Upper lobe of left lung (tissue), 6 donors: ENCODE data around the gene MSI1. TPM values are rescaled to one million over a fixed set of nuclear protein-coding genes. Genes with fewer than 3 reads are reported as not detected.

Source experiments
- ATAC-seq, 2 donors: fragments of 200-7000 bp; cut with Tn5 transposase; one replicate each; pipeline ENCODE4 v1.9.1; 2022; ENCODE audit warnings: mild to moderate bottlenecking in 2 of 2, moderate library complexity in 2 of 2; ENCODE audit not compliant: low FRiP score in 2 of 2
- DNase-seq, 2 donors: peaks; one replicate each; pipeline ENCODE4 v3.0.0-alpha.2; 2019 to 2020
- H3K27ac ChIP-seq, 4 donors: fragments of 200-600 bp; sonication (generic); one replicate each; pipeline ENCODE4 v1.5.1; 2016 to 2019
- H3K27me3 ChIP-seq, 4 donors: fragments of 200-600 bp; sonication (generic); one replicate each; pipeline ENCODE4 v1.5.1; 2017 to 2019
- H3K36me3 ChIP-seq, 4 donors: fragments of 200-600 bp; sonication (generic); one replicate each; pipeline ENCODE4 v1.5.1; 2016 to 2019
- H3K4me1 ChIP-seq, 4 donors: fragments of 200-600 bp; sonication (generic); one replicate each; pipeline ENCODE4 v1.5.1; 2018 to 2019
- H3K4me3 ChIP-seq, 4 donors: fragments of 200-600 bp; sonication (generic); one replicate each; pipeline ENCODE4 v1.5.1; 2017 to 2019; ENCODE audit warnings: mild to moderate bottlenecking in 2 of 4, moderate library complexity in 1 of 4
- H3K9me3 ChIP-seq, 4 donors: fragments of 200-600 bp; sonication (generic); one replicate each; pipeline ENCODE4 v1.5.1; 2018 to 2019
- EP300 ChIP-seq, 4 donors: sonication (generic); formaldehyde crosslinking; IDR thresholded peaks; one replicate each; pipeline ENCODE4 v1.5.1; 2017; ENCODE audit warnings: antibody characterized with exemption in 4 of 4, control low read depth in 2 of 4
- POLR2A ChIP-seq, 4 donors: fragments of 450-650 bp; IDR thresholded peaks; one replicate each; pipeline ENCODE4 v1.5.1; 2016 to 2017; ENCODE audit warnings: antibody characterized with exemption in 4 of 4, mild to moderate bottlenecking in 2 of 4
- POLR2AphosphoS5 ChIP-seq, 2 donors: sonication (generic); formaldehyde crosslinking; IDR thresholded peaks; one replicate each; pipeline ENCODE4 v1.5.1; 2017; ENCODE audit warnings: antibody characterized with exemption in 2 of 2
- WGBS, 2 donors: methylation state at CpG; one replicate each; pipeline ENCODE4 v1.1.5; 2017 to 2018; 5-methylcytosine and 5-hydroxymethylcytosine counted together
- total RNA-seq, 6 donors: library from RNA; depleted of rRNA in 4 of 6; stranded (reverse); fragments of >200 nt in 4 of 6; gene quantifications; one replicate each; pipeline versions ENCODE4 v1.1.0 to v1.2.1, GENCODE V29; 2016 to 2021
- TF ChIP-seq, protein P1 (sequence below), 6 experiments: fragments of 450-650 bp in 4 of 6; fragments of 200-600 bp in 2 of 6; sonication (generic) in 2 of 6; IDR thresholded peaks; one replicate each; pipeline ENCODE4 v1.5.1; 2016 to 2019; ENCODE audit warnings: antibody characterized with exemption in 6 of 6
- donor health status: DM: no; HTN: no; CAD: no; lungs with moderate emphysema.
- donor health status: DM: no; HTN: yes; CAD: no; lungs with severe emphysema.

The MSI1 gene
- total RNA-seq, 6 donors from 2014 or later = 0.43 to 0.91 (median 0.49) TPM; not detected in 1

DNA sequence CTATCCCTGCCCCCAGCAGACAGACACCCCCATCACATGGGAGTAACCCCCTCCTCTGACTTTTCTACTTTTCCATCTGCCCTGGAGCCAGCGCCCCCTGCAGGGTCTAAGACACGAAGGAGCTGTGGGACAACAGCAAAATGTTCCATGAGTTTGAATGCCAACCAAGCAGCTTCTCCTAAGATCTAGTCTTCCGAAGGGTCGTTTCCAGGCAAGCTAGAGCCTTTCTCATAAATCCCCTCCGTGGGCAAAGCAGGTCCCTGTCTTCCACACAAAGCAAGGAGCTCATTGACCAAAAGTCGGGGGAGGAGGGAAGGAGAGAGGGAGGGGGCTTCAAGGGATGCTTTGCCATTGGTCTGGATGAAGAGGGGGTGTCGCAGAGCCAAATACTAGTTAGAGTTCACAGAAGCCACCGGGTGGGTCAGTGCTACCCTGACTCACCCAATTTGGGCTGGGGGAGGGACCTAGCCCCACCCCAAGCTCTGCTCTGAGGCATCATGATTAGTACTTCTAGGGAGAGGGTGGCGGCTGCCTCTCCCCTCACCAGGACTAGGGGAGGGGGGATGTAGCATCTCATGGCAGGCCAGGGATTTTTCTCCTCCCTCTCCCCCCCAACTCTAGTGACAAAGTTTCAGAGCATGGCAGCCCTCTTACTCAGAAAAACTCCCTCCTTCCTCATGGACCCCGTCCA lies 1.6 kb downstream of the MSI1 start:
- H3K4me3 ChIP-seq = peak overlapping the region in 3 of 4 donors; percentile 50

DNA sequence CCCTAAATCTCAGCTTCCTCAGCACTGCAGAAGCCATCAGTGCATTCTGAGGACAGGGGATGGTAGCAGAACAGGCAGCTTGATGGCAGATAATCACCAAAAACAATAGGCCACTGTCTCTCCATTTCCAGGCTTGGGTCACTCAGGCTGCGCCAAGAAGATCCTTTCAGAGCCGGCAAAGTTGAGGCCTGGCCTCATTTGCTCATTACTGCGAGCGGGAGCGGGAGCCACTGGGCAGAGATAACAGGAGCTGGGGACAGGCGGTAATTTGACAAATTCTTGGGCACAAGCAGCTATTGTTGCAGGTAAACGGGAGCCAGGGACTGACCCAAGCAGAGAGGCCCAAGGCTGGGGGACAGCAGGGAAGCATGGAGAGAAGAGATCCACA lies 2.1 kb downstream of the MSI1 start:
- DNase-seq (no peak), ATAC-seq (no peak)
- H3K4me3 ChIP-seq = no peak overlapping the region
- no peaks in the 10 kb centered on the region for H3K36me3 ChIP-seq
- H3K9me3 ChIP-seq = no peaks in the 10 kb centered on the region
- H3K27me3 ChIP-seq = peaks cover 0 to 37% (median 26%) of the 10 kb centered on the region in 4 donors
- peaks cover 14 to 38% (median 23%) of the 10 kb centered on the region in 4 donors for H3K4me1 ChIP-seq
- TF ChIP-seq, protein P1, sequence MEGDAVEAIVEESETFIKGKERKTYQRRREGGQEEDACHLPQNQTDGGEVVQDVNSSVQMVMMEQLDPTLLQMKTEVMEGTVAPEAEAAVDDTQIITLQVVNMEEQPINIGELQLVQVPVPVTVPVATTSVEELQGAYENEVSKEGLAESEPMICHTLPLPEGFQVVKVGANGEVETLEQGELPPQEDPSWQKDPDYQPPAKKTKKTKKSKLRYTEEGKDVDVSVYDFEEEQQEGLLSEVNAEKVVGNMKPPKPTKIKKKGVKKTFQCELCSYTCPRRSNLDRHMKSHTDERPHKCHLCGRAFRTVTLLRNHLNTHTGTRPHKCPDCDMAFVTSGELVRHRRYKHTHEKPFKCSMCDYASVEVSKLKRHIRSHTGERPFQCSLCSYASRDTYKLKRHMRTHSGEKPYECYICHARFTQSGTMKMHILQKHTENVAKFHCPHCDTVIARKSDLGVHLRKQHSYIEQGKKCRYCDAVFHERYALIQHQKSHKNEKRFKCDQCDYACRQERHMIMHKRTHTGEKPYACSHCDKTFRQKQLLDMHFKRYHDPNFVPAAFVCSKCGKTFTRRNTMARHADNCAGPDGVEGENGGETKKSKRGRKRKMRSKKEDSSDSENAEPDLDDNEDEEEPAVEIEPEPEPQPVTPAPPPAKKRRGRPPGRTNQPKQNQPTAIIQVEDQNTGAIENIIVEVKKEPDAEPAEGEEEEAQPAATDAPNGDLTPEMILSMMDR (IDR thresholded peaks at IDR 0.05) = no peak
- TF ChIP-seq POLR2AphosphoS5 (IDR thresholded peaks at IDR 0.05) = no peak
- TF ChIP-seq EP300 (IDR thresholded peaks at IDR 0.05) = no peak
- no peak for TF ChIP-seq POLR2A (IDR thresholded peaks at IDR 0.05)
- WGBS, 2 donors = 77 to 81% methylated on average over 6 to 7 of the region's 7 CpGs
- no peak overlapping the region for H3K27ac ChIP-seq

More for the DNA sequence above, 1.6 kb downstream of the MSI1 start:
- no peaks in the 10 kb centered on the region for H3K9me3 ChIP-seq
- peaks cover 0 to 35% (median 25%) of the 10 kb centered on the region in 4 donors for H3K27me3 ChIP-seq
- ATAC-seq = no peak
- H3K36me3 ChIP-seq = no peaks in the 10 kb centered on the region
- no peak for DNase-seq
- TF ChIP-seq POLR2AphosphoS5 (IDR thresholded peaks at IDR 0.05) = no peak
- TF ChIP-seq, protein P1 (IDR thresholded peaks at IDR 0.05) = no peak
- no peak overlapping the region for H3K27ac ChIP-seq
- H3K4me1 ChIP-seq = peaks cover 14 to 36% (median 21%) of the 10 kb centered on the region in 4 donors
- 40 to 46% methylated on average over 8 to 10 of the region's 10 CpGs for WGBS, 2 donors

DNA sequence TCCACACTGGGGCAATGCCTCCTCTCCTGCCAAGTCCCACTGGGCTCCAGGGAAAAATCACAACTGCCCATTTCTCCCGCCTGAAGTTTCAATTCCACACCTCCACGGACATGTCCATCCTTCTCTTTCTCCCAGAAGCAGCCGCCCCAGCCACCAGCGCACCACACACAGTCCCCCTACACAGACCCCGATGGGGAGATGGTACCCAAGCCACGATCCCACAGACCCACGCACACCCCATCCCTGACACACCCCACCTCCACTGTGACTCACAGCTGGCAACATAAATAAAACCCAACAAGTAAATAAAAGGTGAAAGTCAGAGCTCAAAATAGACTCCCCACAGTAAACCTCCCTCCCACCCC lies 2.6 kb downstream of the MSI1 start:
- Histone ChIP-seq H3K27ac (no peak overlapping the region), H3K4me1 (peaks cover 17 to 42% (median 28%) of the 10 kb centered on the region in 4 donors), H3K27me3 (peaks cover 0 to 42% (median 28%) of the 10 kb centered on the region in 4 donors), H3K9me3 (no peaks in the 10 kb centered on the region), H3K4me3 (no peak overlapping the region), H3K36me3 (no peaks in the 10 kb centered on the region)
- WGBS, 2 donors = 86 to 89% methylated on average over 7 of the region's 7 CpGs
- ATAC-seq (no peak), DNase-seq (no peak)
- TF ChIP-seq, protein P1 (IDR thresholded peaks at IDR 0.05) = no peak

DNA sequence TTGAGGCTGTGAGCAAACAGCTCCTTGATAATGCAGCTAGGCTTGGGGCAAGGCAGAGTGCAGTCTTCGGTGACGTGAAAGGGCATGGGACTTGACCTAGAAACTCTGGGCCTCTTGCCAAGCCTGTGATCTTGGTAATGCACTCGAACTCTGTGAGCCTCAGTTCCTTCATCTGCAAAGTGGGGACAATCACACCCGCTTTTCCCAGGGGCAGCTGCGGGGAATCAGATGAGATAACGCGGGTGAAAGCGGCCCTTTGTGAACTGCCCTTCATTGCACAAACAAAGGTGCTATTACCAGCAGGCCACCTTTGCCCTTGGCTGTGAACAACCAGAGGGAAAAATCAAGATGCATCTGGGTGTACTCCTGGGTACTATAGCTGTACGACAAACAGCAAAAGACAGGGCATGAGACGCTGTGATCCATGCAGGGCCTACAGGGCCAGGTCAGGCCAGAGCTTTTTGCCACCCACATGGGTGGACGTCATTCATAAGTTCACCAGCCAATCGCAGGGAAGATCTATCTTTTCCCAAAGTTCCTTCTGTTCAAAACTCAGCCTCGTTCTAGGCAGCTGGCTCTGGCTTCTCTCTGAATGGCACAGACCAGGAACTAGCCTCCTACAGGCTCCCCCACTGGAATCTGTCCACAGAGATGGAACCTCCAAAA lies 3.2 kb downstream of the MSI1 start:
- Histone ChIP-seq H3K27me3 (peaks cover 0 to 42% (median 28%) of the 10 kb centered on the region in 4 donors), H3K4me1 (peaks cover 17 to 42% (median 29%) of the 10 kb centered on the region in 4 donors), H3K4me3 (no peak overlapping the region), H3K27ac (no peak overlapping the region), H3K9me3 (no peaks in the 10 kb centered on the region), H3K36me3 (no peaks in the 10 kb centered on the region)
- ATAC-seq (peak in 1 of 2 donors; percentile 12), DNase-seq (peak in 1 of 2 donors; percentile 64)
- WGBS, 2 donors = 65 to 77% methylated on average over 8 to 12 of the region's 13 CpGs
- TF ChIP-seq POLR2A (IDR thresholded peaks at IDR 0.05) (no peak), EP300 (IDR thresholded peaks at IDR 0.05) (no peak), POLR2AphosphoS5 (IDR thresholded peaks at IDR 0.05) (no peak)
- TF ChIP-seq, protein P1 (IDR thresholded peaks at IDR 0.05) = no peak
